ENCODE results near the gene JUP.

The JUP gene

DNA sequence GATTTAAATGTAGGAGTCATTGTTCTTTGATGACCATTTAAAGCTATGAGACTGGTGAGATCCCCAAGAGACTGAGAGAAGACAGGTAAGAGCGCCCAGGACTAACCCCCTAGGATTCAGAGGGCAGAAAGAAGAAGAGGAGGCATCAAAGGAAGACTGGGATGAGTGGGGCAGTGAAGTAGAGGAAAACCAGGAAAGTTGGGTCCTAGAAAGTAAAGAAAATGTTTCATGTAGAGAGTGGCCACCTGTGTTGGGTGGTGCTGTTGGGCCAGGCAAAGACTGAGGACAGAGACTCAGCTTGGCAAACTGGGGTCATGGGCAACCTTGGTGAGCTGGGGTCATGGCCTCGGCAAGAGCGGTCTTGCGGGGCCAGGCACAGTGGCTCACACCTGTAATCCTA lies 50.8 kb downstream of the JUP start:
- Mint-ChIP-seq H3K36me3 (ENCODE audit: low read depth) (no peaks in the 10 kb centered on the region), H3K27me3 (peaks cover 51% of the 10 kb centered on the region), H3K4me1 (peaks cover 6% of the 10 kb centered on the region), H3K27ac (no peak overlapping the region), H3K4me3 (no peak overlapping the region), H3K9me3 (no peaks in the 10 kb centered on the region)
- ATAC-seq (no peak), DNase-seq (no peak)

DNA sequence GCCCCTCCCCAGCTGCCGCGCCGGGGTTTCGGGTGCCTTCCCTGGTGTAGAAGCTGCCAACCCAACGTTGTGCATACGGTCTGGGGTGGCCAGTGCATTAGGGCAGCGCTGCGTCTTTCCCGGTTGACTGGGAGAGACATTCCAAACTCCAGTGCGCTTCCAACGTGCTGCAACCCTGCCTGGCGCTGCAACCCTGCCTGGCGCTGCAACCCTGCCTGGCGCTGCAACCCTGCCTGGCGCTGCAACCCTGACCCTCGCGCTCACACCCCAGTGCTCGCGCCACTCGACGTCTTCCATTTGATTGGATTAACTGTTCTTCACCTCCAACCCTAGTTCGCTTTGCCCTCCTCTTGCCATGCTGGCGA lies 51.6 kb downstream of the JUP start:
- no peak for ATAC-seq
- Mint-ChIP-seq H3K9me3 (no peaks in the 10 kb centered on the region), H3K27me3 (peaks cover 51% of the 10 kb centered on the region), H3K36me3 (ENCODE audit: low read depth) (no peaks in the 10 kb centered on the region), H3K27ac (no peak overlapping the region), H3K4me1 (peaks cover 6% of the 10 kb centered on the region), H3K4me3 (no peak overlapping the region)
- DNase-seq = no peak

DNA sequence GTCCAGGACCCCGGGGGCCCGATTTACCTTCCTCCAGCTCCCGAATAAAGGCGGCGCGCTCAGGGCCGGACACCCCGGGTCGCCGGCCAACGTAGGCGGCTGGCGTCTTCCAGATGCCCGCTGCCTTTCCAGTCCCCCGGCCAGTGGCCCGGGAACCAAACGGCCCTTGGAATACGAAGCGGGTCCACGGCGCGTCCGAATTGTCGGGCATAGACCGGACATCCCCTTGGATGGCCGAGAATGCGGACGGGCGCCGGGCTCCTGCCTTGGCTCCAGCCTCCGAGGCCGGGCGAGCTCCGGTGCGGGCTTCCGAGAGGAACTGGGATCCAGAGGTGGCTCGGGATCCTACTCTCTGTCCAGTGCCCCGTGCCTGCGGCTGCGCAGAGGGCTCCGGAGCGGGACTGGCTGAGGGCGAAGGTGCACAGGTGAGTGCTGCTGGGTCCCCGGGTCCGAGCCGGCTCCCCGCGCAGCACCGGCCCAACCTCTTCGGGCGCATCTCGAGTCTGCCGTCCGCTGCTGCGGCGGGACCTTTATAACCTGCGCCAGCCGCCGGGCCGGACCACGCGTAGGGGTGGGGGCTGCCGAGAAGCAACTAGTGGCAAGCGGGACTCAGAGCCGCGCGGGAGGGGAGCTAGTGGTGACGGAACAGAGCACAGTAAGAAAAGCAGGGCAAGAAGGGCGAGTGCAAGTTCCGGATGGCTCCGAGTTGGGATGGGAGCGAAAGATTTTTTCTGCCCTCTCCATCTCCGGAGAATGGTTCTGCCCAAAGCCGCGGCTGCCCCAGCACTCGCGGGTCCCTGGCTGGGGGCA lies 52.2 kb downstream of the JUP start, which contains the start of gene HAP1:
TSS of gene HAP1 (minus strand) at position 505 of the 810 bp plus-strand sequence. CDS start at position 496, 9 bp downstream.
- DNase-seq (peak; percentile 19), ATAC-seq (no peak)
- Mint-ChIP-seq H3K4me1 (peaks cover 6% of the 10 kb centered on the region), H3K36me3 (ENCODE audit: low read depth) (no peaks in the 10 kb centered on the region), H3K4me3 (no peak within 1 kb of the TSS), H3K9me3 (no peaks in the 10 kb centered on the region), H3K27me3 (peaks cover 51% of the 10 kb centered on the region), H3K27ac (no peak within 1 kb of the TSS)

DNA sequence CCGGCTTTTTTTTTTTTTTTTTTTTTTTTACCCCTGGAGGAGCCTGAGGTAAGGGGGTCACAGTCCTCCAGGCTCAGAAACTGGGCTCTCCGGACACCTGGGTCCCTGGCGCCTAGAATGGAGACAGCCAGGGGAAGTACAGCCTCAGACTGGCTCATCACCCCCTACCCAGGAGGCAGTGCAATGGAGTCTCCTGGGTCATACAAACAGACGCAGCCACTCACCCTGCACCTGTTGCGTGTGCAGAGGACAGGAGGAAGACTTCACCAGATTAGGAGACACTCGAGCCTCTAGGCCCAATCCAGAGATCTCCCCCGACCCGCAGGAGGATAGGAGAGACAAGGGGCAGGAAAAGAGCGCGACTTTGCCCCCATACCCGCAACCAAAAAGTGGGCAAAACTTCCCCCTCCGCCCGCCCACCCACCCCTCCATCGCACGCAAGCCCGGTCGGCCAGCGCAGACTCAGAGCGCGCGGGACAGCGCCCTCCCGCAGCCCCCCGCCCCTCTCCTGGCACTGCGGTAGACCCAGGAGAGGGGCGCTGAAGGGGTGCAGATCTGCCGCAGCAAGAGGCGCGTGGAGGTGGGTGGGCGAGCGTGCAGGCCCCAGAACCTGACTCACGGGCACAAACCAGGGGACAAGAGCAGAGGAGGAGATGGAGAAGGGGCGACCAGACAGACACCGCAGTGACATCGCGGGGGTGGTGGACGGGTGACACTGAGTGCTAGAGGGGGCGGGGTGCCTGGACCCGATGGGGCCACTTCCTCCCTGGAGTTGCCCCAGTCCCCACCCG lies 53.0 kb downstream of the JUP start:
- Mint-ChIP-seq H3K4me1 (peaks cover 6% of the 10 kb centered on the region), H3K36me3 (ENCODE audit: low read depth) (no peaks in the 10 kb centered on the region), H3K27me3 (peaks cover 51% of the 10 kb centered on the region), H3K9me3 (no peaks in the 10 kb centered on the region), H3K4me3 (no peak overlapping the region), H3K27ac (no peak overlapping the region)
- DNase-seq (no peak), ATAC-seq (no peak)

DNA sequence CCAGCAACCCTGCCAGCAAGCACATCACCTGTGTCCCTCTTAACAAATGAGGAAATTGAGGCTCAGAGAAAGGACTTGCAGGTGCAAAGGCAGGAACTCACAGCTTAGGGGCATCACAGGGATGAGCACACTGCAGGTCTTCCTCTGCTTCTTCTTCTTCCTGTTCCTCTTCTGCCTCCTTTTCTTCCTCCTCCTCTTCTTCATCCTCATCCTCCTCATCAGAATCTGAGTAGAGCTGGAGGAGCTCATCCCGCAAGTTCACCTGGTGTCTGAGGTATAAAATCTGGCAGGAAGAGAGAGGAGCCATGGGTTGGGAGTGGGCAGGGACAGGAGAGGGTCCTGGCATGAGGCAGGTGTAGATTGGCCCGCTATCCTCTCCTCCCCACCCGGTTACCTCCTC lies 54.7 kb downstream of the JUP start:
- Mint-ChIP-seq H3K36me3 (ENCODE audit: low read depth) (no peaks in the 10 kb centered on the region), H3K27me3 (peaks cover 41% of the 10 kb centered on the region), H3K4me1 (peaks cover 6% of the 10 kb centered on the region), H3K27ac (no peak overlapping the region), H3K9me3 (no peaks in the 10 kb centered on the region), H3K4me3 (no peak overlapping the region)
- ATAC-seq = no peak
- no peak for DNase-seq

DNA sequence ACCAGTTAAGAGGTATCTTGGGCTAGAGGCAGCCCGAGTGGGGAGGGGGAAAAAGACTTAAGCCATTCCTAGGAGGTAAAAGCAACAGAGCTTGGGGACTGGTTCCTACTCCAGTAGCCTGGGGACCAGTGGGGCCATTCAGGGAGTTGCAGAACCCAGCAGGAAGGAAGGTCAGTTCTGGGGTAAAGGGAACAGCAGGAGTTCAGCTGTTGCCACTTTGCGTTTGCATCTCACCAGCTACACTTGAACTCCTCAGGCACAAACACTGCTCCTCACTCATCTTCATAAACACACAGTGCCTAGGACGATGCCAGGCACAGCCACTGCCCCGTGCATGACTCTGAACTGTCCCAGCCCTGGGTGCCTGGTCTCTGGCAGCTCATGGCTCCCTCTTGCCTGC lies 56.0 kb downstream of the JUP start:
- Mint-ChIP-seq H3K36me3 (ENCODE audit: low read depth) (no peaks in the 10 kb centered on the region), H3K9me3 (no peaks in the 10 kb centered on the region), H3K4me1 (peaks cover 6% of the 10 kb centered on the region), H3K4me3 (no peak overlapping the region), H3K27ac (no peak overlapping the region), H3K27me3 (peaks cover 29% of the 10 kb centered on the region)
- ATAC-seq (no peak), DNase-seq (no peak)

DNA sequence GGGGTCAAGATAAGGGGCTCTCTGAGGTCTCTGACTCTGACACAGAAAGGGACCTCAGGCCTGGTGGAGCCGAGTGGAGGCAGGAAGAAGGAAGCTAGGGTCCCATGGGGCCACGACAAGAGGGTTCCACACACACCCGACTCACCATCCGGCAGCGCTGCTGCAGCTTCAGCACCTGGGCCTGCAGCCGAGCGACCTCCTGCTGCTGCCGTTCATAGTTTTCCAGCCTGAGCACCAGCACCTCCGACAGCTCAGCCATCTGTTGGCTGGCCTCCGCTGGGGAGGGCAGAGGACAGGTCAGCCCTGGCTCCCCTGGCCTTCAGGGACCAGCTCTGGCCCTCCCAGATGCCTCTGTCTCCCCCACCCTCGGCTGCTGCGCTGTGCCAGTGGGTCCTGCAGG lies 58.5 kb downstream of the JUP start:
- DNase-seq = no peak
- no peak for ATAC-seq
- H3K9me3 Mint-ChIP-seq = no peaks in the 10 kb centered on the region
- no peak overlapping the region for H3K4me3 Mint-ChIP-seq
- no peak overlapping the region for H3K27ac Mint-ChIP-seq
- no peaks in the 10 kb centered on the region for H3K36me3 Mint-ChIP-seq (ENCODE audit: low read depth)
- H3K27me3 Mint-ChIP-seq = peaks cover 18% of the 10 kb centered on the region
- H3K4me1 Mint-ChIP-seq = no peaks in the 10 kb centered on the region

DNA sequence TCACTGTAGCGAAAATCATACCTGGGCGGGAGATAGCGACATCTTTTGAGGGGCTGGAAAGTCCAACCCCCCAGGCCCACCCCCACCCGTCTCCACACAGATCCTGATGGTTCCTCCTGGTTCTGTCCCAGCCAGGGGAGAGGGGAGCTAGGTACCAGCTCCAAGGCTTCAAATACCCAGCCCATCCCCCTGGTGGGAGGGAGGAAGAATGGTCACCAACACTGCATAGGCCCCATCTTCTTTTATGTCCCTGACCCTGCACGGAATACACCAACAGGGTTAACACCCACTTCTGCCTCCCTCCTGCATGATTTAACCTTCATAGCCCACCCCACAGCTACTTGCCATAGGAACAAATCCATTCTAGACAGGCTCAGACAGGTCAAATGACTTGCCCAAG lies 61.4 kb downstream of the JUP start:
- Mint-ChIP-seq H3K4me3 (no peak overlapping the region), H3K27me3 (no peaks in the 10 kb centered on the region), H3K36me3 (ENCODE audit: low read depth) (no peaks in the 10 kb centered on the region), H3K9me3 (no peaks in the 10 kb centered on the region), H3K4me1 (no peaks in the 10 kb centered on the region), H3K27ac (no peak overlapping the region)
- DNase-seq = no peak
- ATAC-seq = no peak

DNA sequence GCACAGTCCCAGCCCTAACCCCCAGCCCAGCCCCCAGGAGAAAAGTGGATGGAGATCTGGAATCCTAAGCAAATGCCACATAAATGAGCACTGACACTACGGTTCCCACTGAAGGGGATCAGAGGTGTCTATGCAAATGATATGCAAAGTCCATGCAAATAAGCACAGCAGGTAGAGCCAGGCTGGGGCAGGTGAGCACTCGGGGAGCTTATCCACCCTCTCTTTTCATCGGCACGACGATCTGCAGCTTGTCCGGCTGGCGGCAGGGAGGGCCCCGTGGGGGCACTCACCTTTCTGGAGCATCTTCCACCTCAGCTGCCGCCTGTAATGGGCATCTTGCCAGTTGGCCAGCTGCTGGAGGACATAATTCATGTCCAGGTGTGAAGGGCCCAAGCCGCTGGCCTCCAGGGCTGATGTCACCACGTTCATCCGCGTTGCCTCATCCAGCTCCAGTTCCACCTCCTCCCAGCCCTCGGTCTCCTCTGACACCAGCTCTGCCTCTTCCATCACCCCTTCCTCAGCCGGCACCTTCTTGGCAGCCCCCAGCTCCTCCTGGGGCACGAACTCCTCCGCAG lies 61.9 kb downstream of the JUP start:
- Mint-ChIP-seq H3K4me3 (no peak overlapping the region), H3K4me1 (no peaks in the 10 kb centered on the region), H3K27me3 (no peaks in the 10 kb centered on the region), H3K36me3 (ENCODE audit: low read depth) (no peaks in the 10 kb centered on the region), H3K27ac (no peak overlapping the region), H3K9me3 (no peaks in the 10 kb centered on the region)
- no peak for DNase-seq
- no peak for ATAC-seq

DNA sequence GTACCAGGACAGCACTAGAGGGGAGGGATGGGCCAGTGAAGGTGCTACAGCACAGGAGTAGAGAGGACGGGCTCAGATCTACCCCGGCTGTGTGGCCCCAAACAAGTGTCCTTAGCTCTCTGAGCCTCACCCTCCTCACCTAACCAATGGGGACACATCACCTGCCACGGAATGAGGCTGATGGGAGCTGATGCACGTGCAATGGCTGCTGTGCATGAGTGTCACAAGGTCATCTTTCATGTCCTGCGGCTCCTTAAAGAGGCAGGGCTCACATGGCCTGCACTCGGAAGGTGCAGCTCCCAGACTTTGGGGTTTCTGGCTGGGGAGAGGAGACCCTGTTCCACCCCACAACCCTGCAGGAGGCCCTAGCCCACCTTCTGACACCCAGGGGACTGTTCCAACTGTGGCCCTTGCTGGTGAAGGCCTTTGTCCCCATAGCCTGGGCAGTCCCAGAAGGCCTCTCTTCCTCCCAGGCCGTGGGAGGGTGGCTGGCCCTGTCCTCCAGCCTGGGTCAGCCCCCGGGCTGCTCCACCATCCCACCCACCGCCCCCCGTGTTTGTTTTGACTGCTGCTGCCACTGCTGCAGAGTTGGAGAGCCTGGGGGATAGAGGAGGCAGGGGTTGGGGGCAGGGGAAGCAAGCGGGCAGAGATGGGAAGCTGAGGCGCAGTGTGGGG lies 62.6 kb downstream of the JUP start:
- no peak overlapping the region for H3K27ac Mint-ChIP-seq
- H3K4me1 Mint-ChIP-seq = no peaks in the 10 kb centered on the region
- no peaks in the 10 kb centered on the region for H3K36me3 Mint-ChIP-seq (ENCODE audit: low read depth)
- H3K4me3 Mint-ChIP-seq = no peak overlapping the region
- H3K9me3 Mint-ChIP-seq = no peaks in the 10 kb centered on the region
- no peaks in the 10 kb centered on the region for H3K27me3 Mint-ChIP-seq
- ATAC-seq (no peak), DNase-seq (no peak)

DNA sequence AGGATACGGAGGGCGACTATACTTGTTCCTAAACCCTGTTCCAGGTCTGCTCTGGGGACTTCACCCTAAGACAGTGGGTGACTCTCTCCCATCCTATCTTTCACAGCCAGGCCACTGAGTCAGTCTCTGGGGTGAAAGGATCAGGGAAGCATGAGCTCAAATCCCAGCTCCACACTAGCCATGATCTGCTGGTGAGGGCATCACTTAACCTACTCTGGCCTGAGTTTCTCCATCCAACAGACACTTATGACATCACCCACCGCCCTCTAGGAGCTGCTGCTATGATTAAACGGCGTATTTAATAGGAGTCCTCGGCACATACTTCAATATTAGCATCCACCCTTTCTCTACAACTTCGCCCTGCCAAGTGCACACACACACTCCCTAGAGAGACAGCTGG lies 64.3 kb downstream of the JUP start:
- Mint-ChIP-seq H3K4me1 (peaks cover 5% of the 10 kb centered on the region), H3K27me3 (no peaks in the 10 kb centered on the region)

DNA sequence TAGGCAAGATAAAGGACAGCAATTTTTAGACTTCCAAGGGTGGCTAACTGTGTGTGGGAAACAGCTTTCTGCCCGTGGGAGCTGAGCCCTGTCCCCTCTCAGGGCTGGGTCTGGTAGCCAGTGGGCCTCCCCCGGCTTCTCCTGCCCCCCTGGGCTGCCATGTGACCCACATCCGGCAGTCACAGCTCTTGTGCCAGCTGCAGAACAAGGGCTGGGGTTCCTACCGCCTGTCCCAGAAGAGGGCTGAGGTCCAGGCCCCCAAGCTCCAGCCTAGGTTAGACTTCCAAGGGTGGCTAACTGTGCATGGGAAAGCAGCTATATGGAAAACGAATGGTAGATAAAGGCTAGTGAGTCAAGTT lies 68.2 kb downstream of the JUP start:
- Mint-ChIP-seq H3K27me3 (peaks cover 2% of the 10 kb centered on the region), H3K27ac (no peak overlapping the region), H3K36me3 (ENCODE audit: low read depth) (no peaks in the 10 kb centered on the region)

More for the DNA sequence above, 64.3 kb downstream of the JUP start:
- H3K27ac Mint-ChIP-seq = no peak overlapping the region
- DNase-seq (no peak), ATAC-seq (no peak)
- no peaks in the 10 kb centered on the region for H3K36me3 Mint-ChIP-seq (ENCODE audit: low read depth)
- no peaks in the 10 kb centered on the region for H3K9me3 Mint-ChIP-seq
- no peak overlapping the region for H3K4me3 Mint-ChIP-seq

DNA sequence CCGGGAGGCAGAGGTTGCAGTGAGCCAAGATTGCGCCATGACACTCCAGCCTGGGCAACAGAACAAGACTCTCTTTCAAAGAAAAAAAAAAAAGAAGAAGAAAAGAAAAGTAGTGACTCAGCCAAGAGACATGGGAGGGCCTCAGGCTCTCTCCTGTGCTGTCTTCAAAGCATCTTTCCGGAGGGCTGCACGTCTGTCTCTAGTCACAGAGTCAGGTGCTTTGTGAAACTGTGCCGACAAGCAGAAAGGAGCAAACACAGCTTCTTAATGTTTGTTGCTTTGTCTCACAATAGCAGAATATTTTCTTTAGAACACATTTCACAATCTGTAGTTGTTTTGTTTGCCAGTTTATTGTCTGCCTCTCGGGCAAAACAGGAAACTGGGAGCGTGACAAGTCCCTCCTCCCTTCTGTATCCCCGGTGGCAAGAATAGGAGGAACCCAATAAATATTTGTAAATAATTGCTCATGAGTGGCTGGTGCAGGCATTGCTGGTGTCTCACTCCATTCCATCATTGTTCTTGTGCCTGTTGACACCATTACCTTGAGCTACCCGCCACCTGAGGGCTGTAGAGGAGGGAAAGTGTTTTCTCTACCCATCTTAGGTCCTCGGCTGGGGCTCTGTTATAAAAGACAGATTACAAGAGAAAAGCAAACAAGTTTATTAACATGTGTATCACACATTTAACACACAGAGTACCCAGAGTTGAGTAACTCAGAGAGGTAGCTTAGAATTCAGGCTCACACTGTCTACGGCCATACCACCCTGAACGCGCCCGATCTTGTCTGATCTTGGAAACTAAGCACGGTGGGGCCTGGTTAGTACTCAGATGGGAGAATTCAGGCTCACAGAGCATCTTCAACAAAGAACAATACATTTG lies 68.9 kb downstream of the JUP start:
- Mint-ChIP-seq H3K9me3 (no peaks in the 10 kb centered on the region), H3K4me3 (no peak overlapping the region), H3K27ac (no peak overlapping the region), H3K27me3 (peaks cover 2% of the 10 kb centered on the region), H3K4me1 (peaks cover 5% of the 10 kb centered on the region), H3K36me3 (ENCODE audit: low read depth) (no peaks in the 10 kb centered on the region)
- DNase-seq = no peak
- no peak for ATAC-seq

More for the DNA sequence above, 68.2 kb downstream of the JUP start:
- no peak for DNase-seq
- no peak for ATAC-seq
- Mint-ChIP-seq H3K4me3 (no peak overlapping the region), H3K9me3 (no peaks in the 10 kb centered on the region), H3K4me1 (peaks cover 5% of the 10 kb centered on the region)

All from activated naive CD8-positive, alpha-beta T cell treated with anti-CD3 and anti-CD28 coated beads, Interleukin-2, amount 50 U/mL, for 24 hours (primary cell).